Hepatocyte (in vitro differentiated cells): ENCODE data around the gene GPC3. TPM values are rescaled to one million over a fixed set of nuclear protein-coding genes. Genes with fewer than 3 reads are reported as not detected.

Experiments
- DNase-seq: peaks from one replicate; pipeline ENCODE4 v3.0.0-alpha.2; 2016; ENCODE audit warnings: low spot score
- H2AFZ ChIP-seq: fragments of 200-600 bp; sonication (generic); 2 replicates; pipeline ENCODE4 v1.6.0; 2016; ENCODE audit warnings: antibody characterized with exemption, mild to moderate bottlenecking
- H3K27ac ChIP-seq: fragments of 200-600 bp; sonication (generic); 2 replicates; pipeline ENCODE4 v1.5.1; 2016; ENCODE audit warnings: mild to moderate bottlenecking
- H3K27me3 ChIP-seq: fragments of 200-600 bp; sonication (generic); 2 replicates; pipeline ENCODE4 v1.6.1; 2016
- H3K36me3 ChIP-seq: fragments of 200-600 bp; sonication (generic); replicated peaks from 2 replicates; pipeline ENCODE4 v1.5.1; 2016; ENCODE audit warnings: low read depth; ENCODE audit not compliant: insufficient read depth
- H3K4me1 ChIP-seq: fragments of 200-600 bp; sonication (generic); 2 replicates; pipeline ENCODE4 v1.5.1; 2016; ENCODE audit warnings: mild to moderate bottlenecking, moderate library complexity; ENCODE audit not compliant: insufficient read depth
- H3K4me2 ChIP-seq: fragments of 200-600 bp; sonication (generic); 2 replicates; pipeline ENCODE4 v1.6.0; 2016
- H3K4me3 ChIP-seq: fragments of 200-600 bp; sonication (generic); 2 replicates; pipeline ENCODE4 v1.5.1; 2016; ENCODE audit warnings: mild to moderate bottlenecking
- H3K79me2 ChIP-seq: fragments of 200-600 bp; sonication (generic); 2 replicates; pipeline ENCODE4 v1.6.0; 2017; ENCODE audit warnings: mild to moderate bottlenecking
- H3K9me2 ChIP-seq: fragments of 200-600 bp; sonication (generic); replicated peaks from 2 replicates; pipeline ENCODE4 v1.6.0; 2017; ENCODE audit warnings: mild to moderate bottlenecking; ENCODE audit not compliant: insufficient read depth
- H3K9me3 ChIP-seq: fragments of 200-600 bp; sonication (generic); 2 replicates; pipeline ENCODE4 v1.5.1; 2016; ENCODE audit warnings: low read depth, mild to moderate bottlenecking
- H4K20me1 ChIP-seq: fragments of 200-600 bp; sonication (generic); 2 replicates; pipeline ENCODE4 v1.6.0; 2016; ENCODE audit warnings: mild to moderate bottlenecking; ENCODE audit not compliant: insufficient read depth, poor library complexity, severe bottlenecking
- EZH2 ChIP-seq: fragments of 200-600 bp; sonication (generic); IDR thresholded peaks from 2 replicates; pipeline ENCODE4 v1.6.1; 2016; ENCODE audit warnings: antibody characterized with exemption, mild to moderate bottlenecking, borderline replicate concordance
- EZH2phosphoT487 ChIP-seq: fragments of 200-600 bp; sonication (generic); IDR thresholded peaks from one replicate; pipeline ENCODE4 v1.6.1; 2018; ENCODE audit warnings: antibody characterized with exemption, mild to moderate bottlenecking, low read depth, moderate library complexity; ENCODE audit not compliant: unreplicated experiment, severe bottlenecking
- WGBS: methylation state at CpG from one replicate; pipeline ENCODE4 v1.1.6; 2016; ENCODE audit warnings: low lambda C conversion rate; ENCODE audit errors: missing lambda C conversion rate; 5-methylcytosine and 5-hydroxymethylcytosine counted together
- polyA plus RNA-seq: library from polyadenylated mRNA; unstranded; fragments of >200 nt; fragmentation: Nextera tagmentation; extraction: Ambion mirVana; gene quantifications from 2 replicates; pipeline ENCODE4 v1.2.1, GENCODE V29; 2016
- total RNA-seq: library from RNA; depleted of rRNA; stranded (reverse); fragments of >200 nt; gene quantifications from 2 replicates; pipeline ENCODE4 v1.2.3, GENCODE V29; 2014
- TF ChIP-seq, protein P1 (sequence below): fragments of 200-600 bp; sonication (generic); IDR thresholded peaks from 2 replicates; pipeline ENCODE4 v1.5.1; 2016; ENCODE audit warnings: antibody characterized with exemption, mild to moderate bottlenecking; ENCODE audit not compliant: poor library complexity

GPC3 gene
- total and polyA plus RNA-seq, 2 experiments from 2014 or later: 789 to 860 TPM

DNA sequence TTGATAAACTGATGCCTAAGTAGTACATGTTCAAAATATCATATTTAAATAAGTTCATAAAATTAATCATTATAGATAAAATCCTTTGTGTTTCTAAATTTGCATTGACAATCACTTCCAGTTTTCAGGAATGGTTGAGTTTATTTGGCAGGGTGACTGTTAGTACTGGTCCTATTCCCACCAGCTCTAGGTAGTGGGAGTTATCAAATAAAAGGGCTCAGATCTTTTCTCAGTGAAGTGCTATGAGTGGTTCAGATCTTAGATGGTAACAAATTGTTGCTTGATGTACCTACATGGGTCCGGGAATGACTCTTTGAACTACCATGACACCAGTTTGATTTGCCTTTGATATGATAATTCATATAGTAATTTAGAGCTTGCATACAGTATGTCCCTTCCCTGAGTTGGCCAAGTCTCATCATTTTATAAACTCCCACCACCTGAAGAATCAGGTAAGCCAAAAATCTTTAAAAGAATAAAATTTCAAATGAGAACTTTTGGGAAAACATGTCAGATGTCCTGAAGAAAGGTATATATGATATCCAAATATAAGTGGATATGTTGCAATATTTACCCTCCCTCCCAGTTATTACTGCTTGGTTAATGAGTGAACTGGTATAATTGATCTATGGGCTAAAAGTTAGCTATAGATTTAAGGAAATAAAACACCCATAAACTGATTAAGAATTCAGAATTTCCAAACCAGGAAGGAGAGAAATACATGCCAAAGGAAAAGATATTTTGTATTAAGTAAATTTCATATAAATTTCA, 28.6 kb downstream of the GPC3 start:
- no peaks in the 10 kb centered on the region for H3K36me3 ChIP-seq

DNA sequence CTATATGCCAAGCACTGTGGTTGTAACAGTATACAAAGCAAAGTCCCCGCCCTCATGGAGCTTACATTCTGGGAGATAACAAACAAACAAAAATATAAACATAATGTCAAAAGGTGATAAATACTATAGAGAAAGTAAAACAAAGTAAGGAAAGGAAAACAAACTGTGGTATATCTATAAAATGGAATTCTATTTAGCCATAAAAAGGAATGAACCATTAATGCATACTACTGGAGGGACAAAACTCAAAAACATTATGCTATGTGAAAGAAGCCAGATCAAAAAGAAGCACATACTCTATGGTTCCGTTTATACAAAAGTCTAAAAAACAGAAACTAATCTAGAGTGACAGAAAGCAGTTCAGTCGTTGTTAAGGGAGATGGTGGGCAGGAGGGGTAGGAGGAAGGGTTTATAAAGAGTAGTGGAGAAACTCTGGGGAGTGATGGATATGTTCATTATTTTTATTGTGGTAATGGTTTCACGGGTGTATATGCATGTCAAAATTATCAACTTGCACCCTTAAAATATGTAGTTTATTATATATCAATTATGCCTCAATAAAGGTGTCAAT, 31.5 kb downstream of the GPC3 start:
- H4K20me1 ChIP-seq: no peaks in the 10 kb centered on the region
- TF ChIP-seq EZH2phosphoT487: no peak
- TF ChIP-seq, protein P1, sequence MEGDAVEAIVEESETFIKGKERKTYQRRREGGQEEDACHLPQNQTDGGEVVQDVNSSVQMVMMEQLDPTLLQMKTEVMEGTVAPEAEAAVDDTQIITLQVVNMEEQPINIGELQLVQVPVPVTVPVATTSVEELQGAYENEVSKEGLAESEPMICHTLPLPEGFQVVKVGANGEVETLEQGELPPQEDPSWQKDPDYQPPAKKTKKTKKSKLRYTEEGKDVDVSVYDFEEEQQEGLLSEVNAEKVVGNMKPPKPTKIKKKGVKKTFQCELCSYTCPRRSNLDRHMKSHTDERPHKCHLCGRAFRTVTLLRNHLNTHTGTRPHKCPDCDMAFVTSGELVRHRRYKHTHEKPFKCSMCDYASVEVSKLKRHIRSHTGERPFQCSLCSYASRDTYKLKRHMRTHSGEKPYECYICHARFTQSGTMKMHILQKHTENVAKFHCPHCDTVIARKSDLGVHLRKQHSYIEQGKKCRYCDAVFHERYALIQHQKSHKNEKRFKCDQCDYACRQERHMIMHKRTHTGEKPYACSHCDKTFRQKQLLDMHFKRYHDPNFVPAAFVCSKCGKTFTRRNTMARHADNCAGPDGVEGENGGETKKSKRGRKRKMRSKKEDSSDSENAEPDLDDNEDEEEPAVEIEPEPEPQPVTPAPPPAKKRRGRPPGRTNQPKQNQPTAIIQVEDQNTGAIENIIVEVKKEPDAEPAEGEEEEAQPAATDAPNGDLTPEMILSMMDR: no peak
- H3K27me3 ChIP-seq: no peaks in the 10 kb centered on the region
- no peak overlapping the region for H3K4me3 ChIP-seq
- H3K36me3 ChIP-seq: no peaks in the 10 kb centered on the region
- no peak for DNase-seq
- no peak overlapping the region for H2AFZ ChIP-seq
- H3K9me2 ChIP-seq: no peaks in the 10 kb centered on the region
- 74% methylated on average over 4 of the region's 4 CpGs for WGBS
- H3K27ac ChIP-seq: no peak overlapping the region
- H3K79me2 ChIP-seq: no peaks in the 10 kb centered on the region
- H3K9me3 ChIP-seq: no peaks in the 10 kb centered on the region
- no peak overlapping the region for H3K4me2 ChIP-seq
- H3K4me1 ChIP-seq: no peaks in the 10 kb centered on the region

More for the DNA sequence above, 28.6 kb downstream of the GPC3 start:
- H3K79me2 ChIP-seq: no peaks in the 10 kb centered on the region
- H3K9me3 ChIP-seq: no peaks in the 10 kb centered on the region
- WGBS: 62% methylated on average over 1 of the region's 1 CpG
- H4K20me1 ChIP-seq: no peaks in the 10 kb centered on the region
- TF ChIP-seq, protein P1: no peak
- no peak for TF ChIP-seq EZH2phosphoT487
- TF ChIP-seq EZH2: no peak
- H3K9me2 ChIP-seq: no peaks in the 10 kb centered on the region
- H2AFZ ChIP-seq: no peak overlapping the region
- peak overlapping the region; percentile 19 for H3K4me2 ChIP-seq
- no peak overlapping the region for H3K4me3 ChIP-seq
- H3K27ac ChIP-seq: no peak overlapping the region
- no peak for DNase-seq
- H3K4me1 ChIP-seq: no peaks in the 10 kb centered on the region
- H3K27me3 ChIP-seq: no peaks in the 10 kb centered on the region

DNA sequence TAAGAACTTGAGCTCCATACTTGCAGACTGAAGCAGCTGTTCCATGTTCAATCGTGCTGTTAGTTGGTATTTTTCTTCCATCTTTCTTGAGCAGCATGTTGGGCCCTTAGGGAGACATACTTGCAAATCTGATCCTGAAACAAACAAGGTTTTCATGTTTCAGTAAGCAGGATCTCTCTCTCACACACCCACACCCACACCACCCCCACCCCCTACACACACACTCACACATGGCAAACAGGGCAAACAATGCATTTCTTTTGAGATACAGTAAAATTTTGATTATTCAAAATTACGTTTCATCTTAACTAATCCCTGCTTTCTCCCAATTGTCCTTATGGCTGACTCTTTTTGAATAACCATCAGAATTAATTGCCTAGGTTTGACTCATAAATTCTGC, 32.3 kb downstream of the GPC3 start:
- Histone ChIP-seq H2AFZ (no peak overlapping the region), H3K79me2 (no peaks in the 10 kb centered on the region), H4K20me1 (no peaks in the 10 kb centered on the region), H3K4me2 (no peak overlapping the region), H3K36me3 (no peaks in the 10 kb centered on the region), H3K4me1 (no peaks in the 10 kb centered on the region), H3K9me2 (no peaks in the 10 kb centered on the region), H3K27me3 (no peaks in the 10 kb centered on the region), H3K27ac (no peak overlapping the region), H3K4me3 (no peak overlapping the region), H3K9me3 (no peaks in the 10 kb centered on the region)
- DNase-seq: no peak
- 75% methylated on average over 2 of the region's 2 CpGs for WGBS
- TF ChIP-seq, protein P1: no peak
- TF ChIP-seq EZH2: no peak
- no peak for TF ChIP-seq EZH2phosphoT487
